H1 (cell line): Measurements from ENCODE around the gene PPP1R1C. TPM values are rescaled to one million over a fixed set of nuclear protein-coding genes. Genes with fewer than 3 reads are reported as not detected.

Experiments
- CTCF ChIA-PET: fragments of 300-600 bp; sonication (Branson Sonifier 250); formaldehyde crosslinking; loops from one replicate; lab custom pipeline; 2021; ENCODE audit not compliant: partially characterized antibody; lab: Charles Lee
- POLR2A ChIA-PET: fragments of 300-600 bp; sonication (Branson Sonifier 250); formaldehyde crosslinking; loops from one replicate; lab custom pipeline; 2021; ENCODE audit warnings: inconsistent platforms; ENCODE audit not compliant: partially characterized antibody; lab: Charles Lee
- DNase-seq, 2 experiments: peaks; one replicate each; pipeline versions ENCODE4 v3.0.0 to v3.0.0-alpha.2; 2010 to 2022; ENCODE audit warnings: low spot score in 2 of 2, low read depth in 1 of 2, mixed read lengths in 1 of 2
- FAIRE-seq: peaks from 2 replicates; lab custom pipeline; 2011; peaks lifted over from hg19 to GRCh38; lab: Jason Lieb, UNC
- H2AFZ ChIP-seq: 2 replicates; pipeline ENCODE4 v1.8.1; 2012; ENCODE audit warnings: low read length, inconsistent platforms
- H2AK5ac ChIP-seq: 2 replicates; pipeline ENCODE4 v1.6.1; 2013; ENCODE audit warnings: low read depth, low read length
- H2BK120ac ChIP-seq: replicated peaks from 2 replicates; pipeline ENCODE3; 2013; ENCODE audit warnings: low read depth, low read length, inconsistent platforms
- H2BK12ac ChIP-seq: 2 replicates; pipeline ENCODE4 v1.6.1; 2013; ENCODE audit warnings: low read depth, low read length
- H2BK15ac ChIP-seq: 2 replicates; pipeline ENCODE4 v1.6.1; 2013; ENCODE audit warnings: low read length
- H2BK20ac ChIP-seq: 2 replicates; pipeline ENCODE4 v1.6.1; 2013; ENCODE audit warnings: low read length
- H2BK5ac ChIP-seq: 2 replicates; pipeline ENCODE4 v1.6.1; 2013; ENCODE audit warnings: low read depth, low read length
- H3K14ac ChIP-seq: 2 replicates; pipeline ENCODE4 v1.6.1; 2013; ENCODE audit warnings: inconsistent platforms; ENCODE audit not compliant: insufficient read length
- H3K18ac ChIP-seq: 2 replicates; pipeline ENCODE4 v1.6.1; 2013; ENCODE audit warnings: low read length; ENCODE audit errors: extremely low read depth
- H3K23ac ChIP-seq: 2 replicates; pipeline ENCODE4 v1.6.1; 2013; ENCODE audit warnings: inconsistent platforms; ENCODE audit not compliant: insufficient read length
- H3K23me2 ChIP-seq: 2 replicates; pipeline ENCODE4 v1.6.1; 2013; ENCODE audit warnings: low read depth, low read length
- H3K27ac ChIP-seq: 2 replicates; pipeline ENCODE4 v1.6.1; 2011; ENCODE audit warnings: low read depth, low read length, inconsistent platforms
- H3K27me3 ChIP-seq, 4 experiments: replicated peaks in 1 of 4; 1 replicate in 1 of 4; 2 replicates in 3 of 4; pipeline versions ENCODE4 v1.6.1 to v1.8.1; 2011 to 2013; ENCODE audit warnings: low read length in 3 of 4, mild to moderate bottlenecking in 3 of 4, inconsistent platforms in 2 of 4, mixed read lengths in 2 of 4, moderate library complexity in 1 of 4; ENCODE audit not compliant: control insufficient read depth in 3 of 4, insufficient read depth in 3 of 4; ENCODE audit errors: extremely low read depth in 1 of 4
- H3K36me3 ChIP-seq, 4 experiments: 2 replicates each; pipeline versions ENCODE4 v1.6.1 to v1.8.1; 2011 to 2013; ENCODE audit warnings: mild to moderate bottlenecking in 4 of 4, low read length in 3 of 4, moderate library complexity in 2 of 4, control low read depth in 1 of 4, inconsistent platforms in 1 of 4; ENCODE audit not compliant: insufficient read depth in 4 of 4, control insufficient read depth in 2 of 4
- H3K4ac ChIP-seq: replicated peaks from 2 replicates; pipeline ENCODE3; 2013; ENCODE audit warnings: low read length, low read depth, mixed read lengths, inconsistent platforms; ENCODE audit not compliant: insufficient read length
- H3K4me1 ChIP-seq, 4 experiments: replicated peaks in 1 of 4; 1 replicate in 1 of 4; 2 replicates in 3 of 4; pipeline versions ENCODE4 v1.6.1 to v1.8.1; 2011 to 2013; ENCODE audit warnings: low read length in 3 of 4, inconsistent platforms in 2 of 4, mixed read lengths in 1 of 4; ENCODE audit not compliant: insufficient read depth in 4 of 4, control insufficient read depth in 3 of 4
- H3K4me2 ChIP-seq, 2 experiments: 2 replicates each; pipeline versions ENCODE4 v1.6.1 to v1.8.1; 2011 to 2013; ENCODE audit warnings: low read depth in 2 of 2, low read length in 2 of 2, control low read depth in 1 of 2, inconsistent platforms in 1 of 2, mild to moderate bottlenecking in 1 of 2; ENCODE audit not compliant: insufficient read depth in 1 of 2
- H3K4me3 ChIP-seq, 4 experiments: fragments of 200-600, 300-600 bp in 1 of 4; sonication (generic), shearing (Covaris generic), sonication (Bioruptor Twin) in 1 of 4; 2 replicates each; pipeline versions ENCODE4 v1.5.1 to v1.8.1; 2011 to 2016; ENCODE audit warnings: low read length in 4 of 4, low read depth in 3 of 4, control low read depth in 2 of 4, inconsistent platforms in 2 of 4, mild to moderate bottlenecking in 2 of 4, mixed read lengths in 1 of 4, moderate library complexity in 1 of 4; ENCODE audit not compliant: insufficient read depth in 2 of 4; ENCODE audit errors: extremely low read depth in 1 of 4
- H3K56ac ChIP-seq: replicated peaks from 2 replicates; pipeline ENCODE3; 2013; ENCODE audit warnings: low read depth, mild to moderate bottlenecking, mixed read lengths, low read length, inconsistent platforms; ENCODE audit not compliant: insufficient read length
- H3K79me1 ChIP-seq: 2 replicates; pipeline ENCODE4 v1.6.1; 2013; ENCODE audit warnings: low read depth, low read length, control low read depth
- H3K79me2 ChIP-seq, 2 experiments: 2 replicates each; pipeline versions ENCODE4 v1.6.1 to v1.8.1; 2012 to 2013; ENCODE audit warnings: low read length in 2 of 2, mild to moderate bottlenecking in 2 of 2, inconsistent platforms in 1 of 2; ENCODE audit not compliant: insufficient read depth in 2 of 2, control insufficient read depth in 1 of 2
- H3K9ac ChIP-seq, 4 experiments: replicated peaks in 1 of 4; 1 replicate in 1 of 4; 2 replicates in 3 of 4; pipeline versions ENCODE4 v1.6.1 to v1.8.1; 2011 to 2013; ENCODE audit warnings: low read depth in 3 of 4, low read length in 3 of 4, control low read depth in 2 of 4, mild to moderate bottlenecking in 2 of 4, moderate library complexity in 2 of 4, inconsistent platforms in 1 of 4; ENCODE audit errors: extremely low read depth in 1 of 4
- H3K9me3 ChIP-seq, 2 experiments: 2 replicates each; pipeline versions ENCODE4 v1.6.1 to v1.8.1; 2012 to 2013; ENCODE audit warnings: mild to moderate bottlenecking in 2 of 2, moderate library complexity in 2 of 2, control low read depth in 1 of 2, inconsistent platforms in 1 of 2, low read depth in 1 of 2, low read length in 1 of 2, mixed read lengths in 1 of 2; ENCODE audit not compliant: insufficient read depth in 2 of 2
- H4K20me1 ChIP-seq, 2 experiments: replicated peaks in 1 of 2; 2 replicates each; pipeline versions ENCODE3 to v1.8.1; 2011 to 2013; ENCODE audit warnings: inconsistent platforms in 2 of 2, low read length in 2 of 2, mild to moderate bottlenecking in 1 of 2; ENCODE audit not compliant: insufficient read depth in 2 of 2, control insufficient read depth in 1 of 2
- H4K5ac ChIP-seq: 2 replicates; pipeline ENCODE4 v1.6.1; 2013; ENCODE audit warnings: low read length, low read depth, mixed read lengths, inconsistent platforms; ENCODE audit not compliant: insufficient read length
- H4K8ac ChIP-seq: 2 replicates; pipeline ENCODE4 v1.8.0; 2013; ENCODE audit warnings: mild to moderate bottlenecking, moderate library complexity, low read length, inconsistent platforms; ENCODE audit not compliant: insufficient read depth; ENCODE audit errors: extremely low read depth
- H4K91ac ChIP-seq: replicated peaks from 2 replicates; pipeline ENCODE3; 2013; ENCODE audit warnings: low read length, mixed read lengths, inconsistent platforms; ENCODE audit not compliant: insufficient read length
- BRCA1 ChIP-seq: IDR thresholded peaks from 2 replicates; pipeline ENCODE4 v1.6.1; 2012; ENCODE audit warnings: low read depth, low read length, improper control_type of control experiment
- JUN ChIP-seq: IDR thresholded peaks from 2 replicates; pipeline ENCODE4 v1.6.1; 2011; ENCODE audit warnings: low read depth, mild to moderate bottlenecking, improper control_type of control experiment, low read length
- KDM5A ChIP-seq: fragments of 200-600 bp; IDR thresholded peaks from 2 replicates; pipeline ENCODE4 v1.7.1; 2012; ENCODE audit warnings: mild to moderate bottlenecking, low read length, inconsistent platforms, mixed read lengths
- NANOG ChIP-seq: IDR thresholded peaks from 2 replicates; pipeline ENCODE4 v1.6.1; 2011; ENCODE audit warnings: low read length, low read depth, mild to moderate bottlenecking, inconsistent platforms; ENCODE audit not compliant: insufficient read depth, poor library complexity, severe bottlenecking
- NRF1 ChIP-seq: IDR thresholded peaks from 2 replicates; pipeline ENCODE4 v1.6.1; 2011; ENCODE audit warnings: mild to moderate bottlenecking, low read depth, low read length, improper control_type of control experiment
- SIN3A ChIP-seq, 2 experiments: IDR thresholded peaks in 1 of 2; conservative IDR thresholded peaks in 1 of 2; 2 replicates each; pipeline ENCODE4 v1.6.1; 2011 to 2012; ENCODE audit warnings: low read length in 2 of 2, improper control_type of control experiment in 1 of 2, low read depth in 1 of 2, mild to moderate bottlenecking in 1 of 2
- SIRT6 ChIP-seq: IDR thresholded peaks from one replicate; pipeline ENCODE4 v1.7.1; 2012; ENCODE audit warnings: low read length, inconsistent platforms
- SP1 ChIP-seq: IDR thresholded peaks from 2 replicates; pipeline ENCODE4 v1.6.1; 2011; ENCODE audit warnings: low read depth, low read length
- WGBS, 2 experiments: shearing (Covaris generic) in 1 of 2; methylation state at CpG; one replicate each; pipeline versions ENCODE4 v1.1.6 to v1.1.7; 2013 to 2015; ENCODE audit warnings: low lambda C conversion rate in 2 of 2, mixed read lengths in 2 of 2, inconsistent platforms in 1 of 2, low coverage in 1 of 2, missing lambda C conversion rate in 1 of 2; ENCODE audit not compliant: insufficient replicate concordance in 2 of 2, insufficient coverage in 1 of 2, insufficient read length in 1 of 2; ENCODE audit errors: extremely low coverage in 1 of 2, missing lambda C conversion rate in 1 of 2; 5-methylcytosine and 5-hydroxymethylcytosine counted together
- polyA plus RNA-seq, 7 experiments: library from polyadenylated mRNA; depleted of rRNA in 3 of 7; stranded (reverse) in 5 of 7; unstranded in 2 of 7; fragments of >200 nt in 5 of 7; fragments of 200-250 nt in 2 of 7; gene quantifications; 1 replicate in 5 of 7; 2 replicates in 1 of 7; 4 replicates in 1 of 7; pipeline versions ENCODE4 v1.2.1 to v1.2.3, GENCODE V29; 2011 to 2013; ENCODE audit warnings: missing spikeins in 2 of 7, mixed read lengths in 2 of 7
- total RNA-seq: library from RNA; stranded (reverse); fragmentation: NEBNext Ultra II Directional; extraction: Animal tissue kit (Norgen Biotek cat#: 25700); gene quantifications from 2 replicates; pipeline ENCODE4 v1.2.1, GENCODE V29; 2021

Gene PPP1R1C
- total and polyA plus RNA-seq, 2 of the 8 experiments (the other 6 are each of a cell fraction or from before 2014, with no cell fraction given): 1.3 to 5.3 TPM

DNA sequence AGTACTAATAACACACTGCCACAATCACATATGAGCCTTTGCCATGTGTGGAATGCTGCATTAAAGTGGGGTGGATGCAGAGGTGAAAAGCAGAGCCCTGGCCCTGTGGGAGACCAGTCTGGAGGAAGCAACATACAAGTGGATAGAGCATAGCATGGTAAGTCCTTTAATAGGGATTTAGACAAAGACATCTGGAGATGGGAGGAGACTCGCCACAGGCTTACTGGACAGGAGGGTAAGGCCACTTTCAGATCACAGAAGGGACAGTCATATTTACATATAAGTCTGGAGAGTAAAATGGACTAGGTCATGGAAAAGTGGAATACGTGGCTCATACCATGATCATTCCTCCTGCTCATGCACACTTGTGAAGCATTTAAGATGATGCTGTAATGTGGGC is 84.3 kb downstream of the PPP1R1C start:
- Histone ChIP-seq H3K27me3 (no peaks in the 10 kb centered on the region), H3K9ac (no peak overlapping the region), H3K56ac (no peak overlapping the region), H2AFZ (no peak overlapping the region), H4K5ac (no peak overlapping the region), H3K4me2 (no peak overlapping the region), H3K4me1 (peaks cover 0 to 6% (median 2%) of the 10 kb centered on the region in 4 experiments; a peak in 2 of 7 replicates), H4K20me1 (no peaks in the 10 kb centered on the region), H2BK20ac (no peak overlapping the region), H3K9me3 (no peaks in the 10 kb centered on the region), H2AK5ac (no peak overlapping the region), H3K23me2 (no peaks in the 10 kb centered on the region), H3K14ac (no peak overlapping the region), H2BK120ac (no peak overlapping the region), H3K23ac (no peak overlapping the region), H2BK15ac (no peak overlapping the region), H3K4me3 (no peak overlapping the region), H3K27ac (no peak overlapping the region), H2BK12ac (no peak overlapping the region), H2BK5ac (no peak overlapping the region), H3K18ac (no peak overlapping the region), H4K91ac (no peak overlapping the region), H4K8ac (no peak overlapping the region), H3K79me1 (no peaks in the 10 kb centered on the region), H3K4ac (no peak overlapping the region), H3K36me3 (no peaks in the 10 kb centered on the region), H3K79me2 (no peaks in the 10 kb centered on the region)
- no peak for DNase-seq
- WGBS, 2 experiments: 87% methylated on average over 2 of the region's 2 CpGs; no CpG with 5 or more reads in 1 of the 2 experiments
- no peak for TF ChIP-seq SP1
- no peak for TF ChIP-seq NRF1
- no peak for TF ChIP-seq SIN3A (conservative IDR thresholded peaks at IDR 0.05 in 1 of 2, IDR thresholded peaks at IDR 0.05 in 1 of 2; ENCODE audit: low read depth in 1 of 2, low read length in 2 of 2)
- TF ChIP-seq JUN: no peak
- TF ChIP-seq SIRT6: no peak
- TF ChIP-seq KDM5A: no peak
- no peak for TF ChIP-seq BRCA1
- no peak for TF ChIP-seq NANOG
- FAIRE-seq: no peak
- ChIA-PET POLR2A (no interaction called here), CTCF (no interaction called here)
